Measurements from ENCODE around the gene F2RL1. TPM values are rescaled to one million over a fixed set of nuclear protein-coding genes. Genes with fewer than 3 reads are reported as not detected.

F2RL1 gene
- total and polyA plus RNA-seq, 2 of the 13 experiments (the other 11 are each of a cell fraction or from before 2014, with no cell fraction given), result 9.9 to 23.0 TPM

GRCh38 chr5:76866503-76866902 lies 47.7 kb downstream of the F2RL1 start (continued):
- no peak for TF ChIP-seq RFX1 (IDR thresholded peaks at IDR 0.05)
- no peak for TF ChIP-seq PRDM4 (CRISPR knock-in tag; IDR thresholded peaks at IDR 0.05; ENCODE audit: borderline replicate concordance)
- no peak for TF ChIP-seq NR2F2 (IDR thresholded peaks at IDR 0.05; ENCODE audit: borderline replicate concordance, low read depth)
- no peak for TF ChIP-seq GTF2F1 (IDR thresholded peaks at IDR 0.05; ENCODE audit: low read length)
- no peak for TF ChIP-seq ASH2L (IDR thresholded peaks at IDR 0.05; ENCODE audit: insufficient read length, low read depth, low read length)
- no peak for TF ChIP-seq CCAR2 (optimal IDR thresholded peaks at IDR 0.05; ENCODE audit: low read depth, low read length)
- TF ChIP-seq, protein P1, sequence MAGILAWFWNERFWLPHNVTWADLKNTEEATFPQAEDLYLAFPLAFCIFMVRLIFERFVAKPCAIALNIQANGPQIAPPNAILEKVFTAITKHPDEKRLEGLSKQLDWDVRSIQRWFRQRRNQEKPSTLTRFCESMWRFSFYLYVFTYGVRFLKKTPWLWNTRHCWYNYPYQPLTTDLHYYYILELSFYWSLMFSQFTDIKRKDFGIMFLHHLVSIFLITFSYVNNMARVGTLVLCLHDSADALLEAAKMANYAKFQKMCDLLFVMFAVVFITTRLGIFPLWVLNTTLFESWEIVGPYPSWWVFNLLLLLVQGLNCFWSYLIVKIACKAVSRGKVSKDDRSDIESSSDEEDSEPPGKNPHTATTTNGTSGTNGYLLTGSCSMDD (CRISPR knock-in tag; IDR thresholded peaks at IDR 0.05), result no peak
- no peak for TF ChIP-seq ZNF768 (CRISPR knock-in tag; IDR thresholded peaks at IDR 0.05)
- no peak for TF ChIP-seq ZMAT5 (CRISPR knock-in tag; IDR thresholded peaks at IDR 0.05; ENCODE audit: borderline replicate concordance, low read depth)
- TF ChIP-seq MAZ (IDR thresholded peaks at IDR 0.05; ENCODE audit: borderline replicate concordance, low read depth, low read length), result no peak
- no peak for TF ChIP-seq MAZ (CRISPR knock-in tag; IDR thresholded peaks at IDR 0.05; ENCODE audit: low read depth)
- no peak for TF ChIP-seq ZNF644 (CRISPR knock-in tag; IDR thresholded peaks at IDR 0.05; ENCODE audit: low read depth)
- TF ChIP-seq ZNF749 (CRISPR knock-in tag; IDR thresholded peaks at IDR 0.05; ENCODE audit: borderline replicate concordance), result no peak
- no peak for TF ChIP-seq SALL1 (CRISPR knock-in tag; IDR thresholded peaks at IDR 0.05)
- TF ChIP-seq THAP9 (CRISPR knock-in tag; IDR thresholded peaks at IDR 0.05; ENCODE audit: borderline replicate concordance), result no peak
- no peak for TF ChIP-seq CREBL2 (CRISPR knock-in tag; IDR thresholded peaks at IDR 0.05; ENCODE audit: borderline replicate concordance)

All from HepG2 (cell line).